Activated naive CD4-positive, alpha-beta T cell treated with anti-CD3 and anti-CD28 coated beads for 36 hours (primary cell): ENCODE results near the gene ENOX2. TPM values are rescaled to one million over a fixed set of nuclear protein-coding genes. Genes with fewer than 3 reads are reported as not detected.

Experiments used
- CTCF ChIA-PET: fragments of 350-600 bp; sonication (Branson Sonifier 250); formaldehyde crosslinking; loops from one replicate; lab custom pipeline; 2021; ENCODE audit warnings: antibody characterized with exemption; lab: Charles Lee
- DNase-seq: peaks from one replicate; pipeline ENCODE4 v3.0.0-alpha.2; 2020
- H3K27ac Mint-ChIP-seq: one replicate; pipeline ENCODE4 v1.8.0; 2021; ENCODE audit warnings: mild to moderate bottlenecking, mixed read lengths
- H3K27me3 Mint-ChIP-seq: one replicate; pipeline ENCODE4 v1.8.0; 2021; ENCODE audit warnings: low read depth, mixed read lengths
- H3K36me3 Mint-ChIP-seq: one replicate; pipeline ENCODE4 v1.8.0; 2021; ENCODE audit warnings: low read depth, mixed read lengths
- H3K4me1 Mint-ChIP-seq: one replicate; pipeline ENCODE4 v1.8.0; 2021; ENCODE audit warnings: low read depth, mixed read lengths
- H3K4me3 Mint-ChIP-seq: one replicate; pipeline ENCODE4 v1.8.0; 2021; ENCODE audit warnings: mild to moderate bottlenecking, moderate library complexity, mixed read lengths
- H3K9me3 Mint-ChIP-seq: one replicate; pipeline ENCODE4 v1.8.0; 2021; ENCODE audit warnings: mixed read lengths
- intact Hi-C: fragments of 100-400 bp; cut with micrococcal nuclease; formaldehyde crosslinking; loops from one replicate; pipeline ENCODE4 v1.15.1; 2023
- total RNA-seq, 2 experiments: library from RNA; stranded (reverse); gene quantifications; one replicate each; pipeline ENCODE4 v1.2.3, GENCODE V29; 2021

ENOX2 gene
- total RNA-seq, 2 experiments from 2014 or later = 8.7 to 9.7 TPM

GRCh38 chrX:130702867-130703707, 199.9 kb downstream of the ENOX2 start:
- Mint-ChIP-seq H3K27ac (no peak overlapping the region), H3K9me3 (no peaks in the 10 kb centered on the region), H3K36me3 (no peaks in the 10 kb centered on the region), H3K27me3 (no peaks in the 10 kb centered on the region), H3K4me3 (no peak overlapping the region), H3K4me1 (no peaks in the 10 kb centered on the region)
- no peak for DNase-seq
- CTCF ChIA-PET = no interaction called here
- intact Hi-C loops = no loop called here

- Mint-ChIP-seq H3K4me1 (no peaks in the 10 kb centered on the region), H3K36me3 (peaks cover 2% of the 10 kb centered on the region), H3K27me3 (no peaks in the 10 kb centered on the region), H3K9me3 (no peaks in the 10 kb centered on the region), H3K27ac (no peak overlapping the region), H3K4me3 (no peak overlapping the region)
- no peak for DNase-seq
- CTCF ChIA-PET = no interaction called here
- intact Hi-C loops = no loop called here
Observed at GRCh38 chrX:130700629-130701028, 202.4 kb downstream of the ENOX2 start.

GRCh38 chrX:130699618-130700017, 203.4 kb downstream of the ENOX2 start:
- CTCF ChIA-PET = no interaction called here
- Mint-ChIP-seq H3K4me3 (no peak overlapping the region), H3K27ac (no peak overlapping the region), H3K27me3 (no peaks in the 10 kb centered on the region), H3K36me3 (peaks cover 2% of the 10 kb centered on the region), H3K4me1 (no peaks in the 10 kb centered on the region), H3K9me3 (no peaks in the 10 kb centered on the region)
- DNase-seq = no peak
- intact Hi-C loops = no loop called here

GRCh38 chrX:130696542-130696941, 206.5 kb downstream of the ENOX2 start:
- intact Hi-C loops = no loop called here
- CTCF ChIA-PET = no interaction called here
- Mint-ChIP-seq H3K4me3 (no peak overlapping the region), H3K27me3 (no peaks in the 10 kb centered on the region), H3K4me1 (no peaks in the 10 kb centered on the region), H3K27ac (no peak overlapping the region), H3K9me3 (no peaks in the 10 kb centered on the region), H3K36me3 (peaks cover 2% of the 10 kb centered on the region)
- no peak for DNase-seq

- H3K4me1 Mint-ChIP-seq = no peaks in the 10 kb centered on the region
- CTCF ChIA-PET = no interaction called here
- no peak overlapping the region for H3K27ac Mint-ChIP-seq
- intact Hi-C loops = no loop called here
- DNase-seq = no peak
- H3K36me3 Mint-ChIP-seq = peaks cover 2% of the 10 kb centered on the region
- H3K27me3 Mint-ChIP-seq = no peaks in the 10 kb centered on the region
- H3K9me3 Mint-ChIP-seq = no peaks in the 10 kb centered on the region
- H3K4me3 Mint-ChIP-seq = no peak overlapping the region
Observed at GRCh38 chrX:130695931-130696330, 207.1 kb downstream of the ENOX2 start.

GRCh38 chrX:130694983-130695382, 208.0 kb downstream of the ENOX2 start:
- intact Hi-C loops = no loop called here
- CTCF ChIA-PET = interaction anchor here (0.5 kb wide), 1 partner anchor 20 kb away, joined by 5 read pairs; no protein-coding TSS in a partner anchor
- no peak for DNase-seq
- Mint-ChIP-seq H3K27me3 (no peaks in the 10 kb centered on the region), H3K9me3 (no peaks in the 10 kb centered on the region), H3K4me1 (no peaks in the 10 kb centered on the region), H3K4me3 (no peak overlapping the region), H3K27ac (no peak overlapping the region), H3K36me3 (peaks cover 2% of the 10 kb centered on the region)

- Mint-ChIP-seq H3K9me3 (no peaks in the 10 kb centered on the region), H3K4me1 (no peaks in the 10 kb centered on the region), H3K4me3 (no peak overlapping the region), H3K36me3 (peaks cover 6% of the 10 kb centered on the region), H3K27ac (no peak overlapping the region), H3K27me3 (no peaks in the 10 kb centered on the region)
- intact Hi-C loops = no loop called here
- CTCF ChIA-PET = no interaction called here
- no peak for DNase-seq
Observed at GRCh38 chrX:130691576-130691975, 211.4 kb downstream of the ENOX2 start.

- H3K4me3 Mint-ChIP-seq = no peak overlapping the region
- no peaks in the 10 kb centered on the region for H3K9me3 Mint-ChIP-seq
- H3K36me3 Mint-ChIP-seq = peaks cover 15% of the 10 kb centered on the region
- H3K27me3 Mint-ChIP-seq = no peaks in the 10 kb centered on the region
- no peak overlapping the region for H3K27ac Mint-ChIP-seq
- no peaks in the 10 kb centered on the region for H3K4me1 Mint-ChIP-seq
- intact Hi-C loops = no loop called here
- CTCF ChIA-PET = no interaction called here
- DNase-seq = no peak
Observed at GRCh38 chrX:130688360-130688759, 214.6 kb downstream of the ENOX2 start.

- H3K4me1 Mint-ChIP-seq = no peaks in the 10 kb centered on the region
- no peak for DNase-seq
- intact Hi-C loops = no loop called here
- no peaks in the 10 kb centered on the region for H3K27me3 Mint-ChIP-seq
- H3K27ac Mint-ChIP-seq = no peak overlapping the region
- no peaks in the 10 kb centered on the region for H3K9me3 Mint-ChIP-seq
- CTCF ChIA-PET = no interaction called here
- peaks cover 20% of the 10 kb centered on the region for H3K36me3 Mint-ChIP-seq
- H3K4me3 Mint-ChIP-seq = no peak overlapping the region
Observed at GRCh38 chrX:130682990-130683389, 220.0 kb downstream of the ENOX2 start.

- CTCF ChIA-PET = no interaction called here
- DNase-seq = no peak
- no peak overlapping the region for H3K4me3 Mint-ChIP-seq
- H3K27me3 Mint-ChIP-seq = no peaks in the 10 kb centered on the region
- no peak overlapping the region for H3K27ac Mint-ChIP-seq
- intact Hi-C loops = no loop called here
- peaks cover 22% of the 10 kb centered on the region for H3K36me3 Mint-ChIP-seq
- peaks cover 2% of the 10 kb centered on the region for H3K9me3 Mint-ChIP-seq
- H3K4me1 Mint-ChIP-seq = no peaks in the 10 kb centered on the region
Observed at GRCh38 chrX:130680164-130681035, 222.6 kb downstream of the ENOX2 start.

- Mint-ChIP-seq H3K27ac (no peak overlapping the region), H3K9me3 (peaks cover 7% of the 10 kb centered on the region), H3K4me1 (no peaks in the 10 kb centered on the region), H3K36me3 (peaks cover 36% of the 10 kb centered on the region), H3K27me3 (no peaks in the 10 kb centered on the region), H3K4me3 (no peak overlapping the region)
- DNase-seq = no peak
- intact Hi-C loops = no loop called here
- CTCF ChIA-PET = no interaction called here
Observed at GRCh38 chrX:130676861-130677260, 226.1 kb downstream of the ENOX2 start.

- H3K4me1 Mint-ChIP-seq = no peaks in the 10 kb centered on the region
- H3K27me3 Mint-ChIP-seq = no peaks in the 10 kb centered on the region
- no peak overlapping the region for H3K27ac Mint-ChIP-seq
- H3K9me3 Mint-ChIP-seq = peaks cover 7% of the 10 kb centered on the region
- DNase-seq = no peak
- H3K36me3 Mint-ChIP-seq = peaks cover 35% of the 10 kb centered on the region
- CTCF ChIA-PET = no interaction called here
- intact Hi-C loops = no loop called here
- H3K4me3 Mint-ChIP-seq = no peak overlapping the region
Observed at GRCh38 chrX:130672214-130672613, 230.8 kb downstream of the ENOX2 start.
